HEK293 (cell line): Measurements from ENCODE around the gene CCDC85C.

Source experiments
- TF ChIP-seq, protein P1 (sequence below): fragments of 450-650 bp; formaldehyde crosslinking; IDR thresholded peaks from 2 replicates; pipeline ENCODE4 v1.5.1; 2016; ENCODE audit warnings: missing biosample characterization, missing genetic modification characterization
- TF ChIP-seq, protein P2 (sequence below): fragments of 450-650 bp; formaldehyde crosslinking; IDR thresholded peaks from 2 replicates; pipeline ENCODE4 v1.5.1; 2016; ENCODE audit warnings: missing biosample characterization, missing genetic modification characterization

DNA sequence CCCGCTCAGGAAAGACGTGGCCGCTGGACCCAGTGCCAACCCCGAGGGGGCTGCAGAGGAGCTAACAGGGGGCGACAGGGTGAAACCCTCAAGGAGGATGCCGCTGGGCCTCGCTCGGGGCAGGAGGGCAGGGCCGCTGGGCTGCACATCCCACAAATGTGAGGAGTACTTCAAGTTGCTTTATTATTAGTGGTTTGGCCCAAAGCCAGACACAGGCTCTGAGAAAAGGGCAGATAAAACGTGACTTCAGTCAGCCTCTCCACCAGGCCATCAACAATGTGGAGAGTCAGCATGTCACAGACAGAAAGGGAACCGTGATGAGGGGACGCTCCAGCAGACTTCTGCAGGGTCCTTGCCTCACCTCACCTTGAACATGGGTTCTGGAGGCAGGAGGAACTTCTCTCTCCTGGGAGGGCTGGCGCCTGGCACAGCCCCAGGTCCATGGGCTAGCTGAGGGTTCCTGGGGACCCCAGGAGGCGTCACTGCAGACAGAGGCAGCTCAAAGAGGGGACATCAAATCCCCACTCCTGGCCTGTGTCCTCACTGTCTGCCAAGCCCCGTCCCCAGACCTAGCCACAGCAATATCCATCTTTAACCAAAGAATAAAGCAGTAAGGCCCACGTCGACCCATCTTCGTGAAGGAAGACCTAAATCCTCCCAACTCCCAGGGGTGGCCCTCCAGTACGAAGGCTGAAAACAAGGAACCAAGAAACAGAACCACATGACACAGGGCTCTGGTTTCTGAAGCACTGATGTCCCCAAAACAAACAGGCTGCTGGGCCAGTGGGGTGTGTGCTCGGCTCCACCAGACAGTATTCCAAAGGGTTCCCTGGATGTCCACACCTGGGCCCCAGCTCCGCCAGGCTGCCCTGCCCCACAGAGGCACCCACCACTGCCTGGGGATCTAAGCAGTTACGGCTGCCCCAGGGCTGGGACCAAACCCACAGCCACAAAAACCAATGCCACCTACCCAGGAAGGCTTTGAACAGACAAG lies 35.1 kb downstream of the CCDC85C start:
- TF ChIP-seq, protein P1, sequence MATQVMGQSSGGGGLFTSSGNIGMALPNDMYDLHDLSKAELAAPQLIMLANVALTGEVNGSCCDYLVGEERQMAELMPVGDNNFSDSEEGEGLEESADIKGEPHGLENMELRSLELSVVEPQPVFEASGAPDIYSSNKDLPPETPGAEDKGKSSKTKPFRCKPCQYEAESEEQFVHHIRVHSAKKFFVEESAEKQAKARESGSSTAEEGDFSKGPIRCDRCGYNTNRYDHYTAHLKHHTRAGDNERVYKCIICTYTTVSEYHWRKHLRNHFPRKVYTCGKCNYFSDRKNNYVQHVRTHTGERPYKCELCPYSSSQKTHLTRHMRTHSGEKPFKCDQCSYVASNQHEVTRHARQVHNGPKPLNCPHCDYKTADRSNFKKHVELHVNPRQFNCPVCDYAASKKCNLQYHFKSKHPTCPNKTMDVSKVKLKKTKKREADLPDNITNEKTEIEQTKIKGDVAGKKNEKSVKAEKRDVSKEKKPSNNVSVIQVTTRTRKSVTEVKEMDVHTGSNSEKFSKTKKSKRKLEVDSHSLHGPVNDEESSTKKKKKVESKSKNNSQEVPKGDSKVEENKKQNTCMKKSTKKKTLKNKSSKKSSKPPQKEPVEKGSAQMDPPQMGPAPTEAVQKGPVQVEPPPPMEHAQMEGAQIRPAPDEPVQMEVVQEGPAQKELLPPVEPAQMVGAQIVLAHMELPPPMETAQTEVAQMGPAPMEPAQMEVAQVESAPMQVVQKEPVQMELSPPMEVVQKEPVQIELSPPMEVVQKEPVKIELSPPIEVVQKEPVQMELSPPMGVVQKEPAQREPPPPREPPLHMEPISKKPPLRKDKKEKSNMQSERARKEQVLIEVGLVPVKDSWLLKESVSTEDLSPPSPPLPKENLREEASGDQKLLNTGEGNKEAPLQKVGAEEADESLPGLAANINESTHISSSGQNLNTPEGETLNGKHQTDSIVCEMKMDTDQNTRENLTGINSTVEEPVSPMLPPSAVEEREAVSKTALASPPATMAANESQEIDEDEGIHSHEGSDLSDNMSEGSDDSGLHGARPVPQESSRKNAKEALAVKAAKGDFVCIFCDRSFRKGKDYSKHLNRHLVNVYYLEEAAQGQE (tag by site-specific recombination), result no peak
- TF ChIP-seq, protein P2, sequence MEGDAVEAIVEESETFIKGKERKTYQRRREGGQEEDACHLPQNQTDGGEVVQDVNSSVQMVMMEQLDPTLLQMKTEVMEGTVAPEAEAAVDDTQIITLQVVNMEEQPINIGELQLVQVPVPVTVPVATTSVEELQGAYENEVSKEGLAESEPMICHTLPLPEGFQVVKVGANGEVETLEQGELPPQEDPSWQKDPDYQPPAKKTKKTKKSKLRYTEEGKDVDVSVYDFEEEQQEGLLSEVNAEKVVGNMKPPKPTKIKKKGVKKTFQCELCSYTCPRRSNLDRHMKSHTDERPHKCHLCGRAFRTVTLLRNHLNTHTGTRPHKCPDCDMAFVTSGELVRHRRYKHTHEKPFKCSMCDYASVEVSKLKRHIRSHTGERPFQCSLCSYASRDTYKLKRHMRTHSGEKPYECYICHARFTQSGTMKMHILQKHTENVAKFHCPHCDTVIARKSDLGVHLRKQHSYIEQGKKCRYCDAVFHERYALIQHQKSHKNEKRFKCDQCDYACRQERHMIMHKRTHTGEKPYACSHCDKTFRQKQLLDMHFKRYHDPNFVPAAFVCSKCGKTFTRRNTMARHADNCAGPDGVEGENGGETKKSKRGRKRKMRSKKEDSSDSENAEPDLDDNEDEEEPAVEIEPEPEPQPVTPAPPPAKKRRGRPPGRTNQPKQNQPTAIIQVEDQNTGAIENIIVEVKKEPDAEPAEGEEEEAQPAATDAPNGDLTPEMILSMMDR, result no peak
